Purkinje cell (primary cell): ENCODE results near the gene LY6G6D. TPM values are rescaled to one million over a fixed set of nuclear protein-coding genes. Genes with fewer than 3 reads are reported as not detected.

Experiments used
- polyA plus RNA-seq: library from polyadenylated mRNA; unstranded; fragments of >200 nt; fragmentation: Nextera tagmentation; gene quantifications from 2 replicates; pipeline ENCODE4 v1.2.1, GENCODE V29; 2014

Gene LY6G6D, protein sequence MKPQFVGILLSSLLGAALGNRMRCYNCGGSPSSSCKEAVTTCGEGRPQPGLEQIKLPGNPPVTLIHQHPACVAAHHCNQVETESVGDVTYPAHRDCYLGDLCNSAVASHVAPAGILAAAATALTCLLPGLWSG
- not detected in 2 replicates for polyA plus RNA-seq

DNA sequence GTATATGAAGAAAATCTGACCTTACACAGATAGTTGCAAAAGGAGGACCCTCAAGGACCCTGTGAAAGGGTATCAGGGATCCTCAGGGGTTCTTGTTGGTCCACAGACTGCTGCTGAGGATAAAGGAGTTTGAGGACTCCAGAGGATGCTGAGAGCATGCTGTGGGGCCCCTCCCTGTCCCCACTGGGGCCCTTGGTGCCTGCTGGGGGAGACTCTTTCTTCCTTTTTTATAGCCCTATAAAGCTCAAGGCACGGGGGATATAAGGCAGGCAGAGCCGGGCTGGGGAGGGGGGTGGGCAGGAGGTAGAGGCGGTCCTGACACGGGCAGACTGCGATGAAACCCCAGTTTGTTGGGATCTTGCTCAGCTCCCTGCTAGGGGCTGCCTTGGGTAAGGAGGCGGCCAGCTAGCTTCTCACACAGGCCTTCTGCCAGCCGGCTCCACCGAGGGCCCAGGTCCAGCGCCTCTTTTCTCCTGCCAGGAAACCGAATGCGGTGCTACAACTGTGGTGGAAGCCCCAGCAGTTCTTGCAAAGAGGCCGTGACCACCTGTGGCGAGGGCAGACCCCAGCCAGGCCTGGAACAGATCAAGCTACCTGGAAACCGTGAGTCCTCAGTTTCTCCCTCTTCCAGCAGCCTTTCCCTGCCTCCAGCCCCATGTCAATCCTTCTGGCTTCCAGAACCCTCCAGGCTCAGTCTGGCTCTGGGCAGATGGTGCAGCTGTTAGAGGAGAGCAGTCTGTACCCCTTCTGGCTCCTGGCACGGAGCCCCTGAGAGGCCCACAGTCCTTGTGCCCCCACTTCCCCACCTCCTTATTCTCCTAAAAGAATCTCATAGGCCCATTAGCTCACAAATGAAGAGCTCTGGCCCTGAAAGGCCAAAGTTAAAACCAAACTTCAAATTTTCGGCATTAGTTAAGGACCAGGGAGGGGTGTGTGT is at the start of gene LY6G6D:
Gene LY6G6D (plus strand): TSS at position 327 of the 937 bp plus-strand sequence. CDS start 8 bp downstream, at position 335.

DNA sequence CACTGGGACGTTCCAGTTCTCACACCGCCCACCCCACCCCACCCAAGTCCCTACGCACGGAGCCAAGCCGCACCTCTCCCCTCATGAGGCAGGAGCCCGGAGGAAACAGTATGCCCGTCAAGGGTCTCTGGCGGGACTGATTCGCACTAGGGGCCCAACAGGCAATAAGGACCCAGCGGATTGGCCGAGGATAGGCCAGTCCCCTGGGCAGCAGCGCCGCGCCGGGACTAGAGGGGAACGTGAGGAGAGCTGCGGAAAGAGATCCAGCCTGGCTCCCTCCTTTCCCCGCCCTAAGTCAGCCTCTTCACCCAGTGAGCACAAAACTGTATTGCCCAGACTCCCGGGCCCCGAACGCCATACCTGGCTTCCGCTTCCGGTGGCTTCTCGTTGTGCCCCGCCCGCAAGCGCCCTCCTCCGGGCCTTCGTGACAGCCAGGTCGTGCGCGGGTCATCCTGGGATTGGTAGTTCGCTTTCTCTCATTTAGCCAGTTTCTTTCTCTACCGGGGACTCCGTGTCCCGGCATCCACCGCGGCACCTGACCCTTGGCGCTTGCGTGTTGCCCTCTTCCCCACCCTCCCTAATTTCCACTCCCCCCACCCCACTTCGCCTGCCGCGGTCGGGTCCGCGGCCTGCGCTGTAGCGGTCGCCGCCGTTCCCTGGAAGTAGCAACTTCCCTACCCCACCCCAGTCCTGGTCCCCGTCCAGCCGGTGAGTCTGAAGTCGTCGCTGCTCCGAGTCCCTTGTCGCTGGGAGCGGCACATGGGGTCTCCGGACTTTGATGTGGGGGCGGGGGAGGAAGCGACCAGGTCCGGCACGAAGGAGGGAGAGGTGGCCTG is 49.4 kb upstream of the LY6G6D start, which contains the start of gene CSNK2B:
Gene CSNK2B (plus strand): TSS at position 580 of the 836 bp plus-strand sequence. CDS start 752 bp downstream, outside the sequence.

DNA sequence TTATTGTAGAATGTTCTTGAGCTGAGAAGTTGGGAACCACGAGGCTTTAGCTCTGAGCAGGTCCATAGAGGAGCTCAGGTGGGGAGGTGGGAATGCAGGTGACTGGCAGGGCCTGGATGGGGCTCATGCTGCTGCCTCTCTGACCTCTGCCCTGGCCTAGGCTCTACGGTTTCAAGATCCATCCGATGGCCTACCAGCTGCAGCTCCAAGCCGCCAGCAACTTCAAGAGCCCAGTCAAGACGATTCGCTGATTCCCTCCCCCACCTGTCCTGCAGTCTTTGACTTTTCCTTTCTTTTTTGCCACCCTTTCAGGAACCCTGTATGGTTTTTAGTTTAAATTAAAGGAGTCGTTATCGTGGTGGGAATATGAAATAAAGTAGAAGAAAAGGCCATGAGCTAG is 45.5 kb upstream of the LY6G6D start, which contains the start of gene LY6G5B:
Gene LY6G5B (plus strand): TSS at position 301 of the 400 bp plus-strand sequence. CDS start 975 bp downstream, outside the sequence.

DNA sequence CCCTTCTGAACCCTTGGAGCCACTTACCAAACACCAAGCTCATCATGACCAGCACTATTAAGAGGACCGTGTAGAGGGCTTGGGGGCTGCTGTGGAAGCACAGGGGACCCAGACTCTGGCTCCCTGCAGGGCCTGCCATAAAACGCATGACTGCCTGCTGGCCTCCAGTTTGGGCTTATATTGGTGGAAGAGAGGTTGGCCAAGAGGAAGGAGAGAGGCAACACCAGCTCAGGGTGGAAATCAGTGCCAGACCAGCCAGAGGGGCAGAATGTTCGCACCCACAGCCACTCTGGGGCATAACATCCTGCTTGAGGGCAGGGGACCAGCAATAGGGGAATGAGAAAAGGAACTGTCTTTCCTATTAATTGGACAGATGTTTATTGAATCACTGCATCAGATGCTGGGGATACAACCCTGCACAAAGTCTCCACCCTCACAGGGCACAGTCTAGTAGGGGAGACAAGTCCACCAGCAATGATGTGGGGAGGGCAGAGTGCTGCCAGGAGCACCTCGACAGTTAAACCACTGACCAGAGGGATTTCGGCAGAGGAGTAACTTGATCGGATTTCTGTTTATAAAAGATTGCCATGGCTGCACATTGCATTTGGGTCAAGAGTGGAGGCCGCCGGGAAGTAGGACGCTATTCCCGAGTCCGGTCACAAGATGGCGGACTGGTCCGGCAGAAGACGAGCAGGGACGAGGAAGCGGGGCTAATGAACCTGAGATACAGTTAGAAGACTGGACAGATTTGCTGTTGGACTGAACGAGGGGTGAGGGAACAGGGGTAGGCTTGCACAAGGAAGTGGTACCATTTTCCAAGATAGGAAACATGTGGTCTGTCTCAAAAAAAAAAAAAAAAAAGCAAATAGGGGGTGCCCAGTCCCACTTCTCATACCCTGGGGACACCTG is 34.7 kb upstream of the LY6G6D start, which contains the start of gene LY6G5C:
Gene LY6G5C (minus strand): TSS at position 842 of the 909 bp plus-strand sequence. CDS start 694 bp downstream, at position 148.

DNA sequence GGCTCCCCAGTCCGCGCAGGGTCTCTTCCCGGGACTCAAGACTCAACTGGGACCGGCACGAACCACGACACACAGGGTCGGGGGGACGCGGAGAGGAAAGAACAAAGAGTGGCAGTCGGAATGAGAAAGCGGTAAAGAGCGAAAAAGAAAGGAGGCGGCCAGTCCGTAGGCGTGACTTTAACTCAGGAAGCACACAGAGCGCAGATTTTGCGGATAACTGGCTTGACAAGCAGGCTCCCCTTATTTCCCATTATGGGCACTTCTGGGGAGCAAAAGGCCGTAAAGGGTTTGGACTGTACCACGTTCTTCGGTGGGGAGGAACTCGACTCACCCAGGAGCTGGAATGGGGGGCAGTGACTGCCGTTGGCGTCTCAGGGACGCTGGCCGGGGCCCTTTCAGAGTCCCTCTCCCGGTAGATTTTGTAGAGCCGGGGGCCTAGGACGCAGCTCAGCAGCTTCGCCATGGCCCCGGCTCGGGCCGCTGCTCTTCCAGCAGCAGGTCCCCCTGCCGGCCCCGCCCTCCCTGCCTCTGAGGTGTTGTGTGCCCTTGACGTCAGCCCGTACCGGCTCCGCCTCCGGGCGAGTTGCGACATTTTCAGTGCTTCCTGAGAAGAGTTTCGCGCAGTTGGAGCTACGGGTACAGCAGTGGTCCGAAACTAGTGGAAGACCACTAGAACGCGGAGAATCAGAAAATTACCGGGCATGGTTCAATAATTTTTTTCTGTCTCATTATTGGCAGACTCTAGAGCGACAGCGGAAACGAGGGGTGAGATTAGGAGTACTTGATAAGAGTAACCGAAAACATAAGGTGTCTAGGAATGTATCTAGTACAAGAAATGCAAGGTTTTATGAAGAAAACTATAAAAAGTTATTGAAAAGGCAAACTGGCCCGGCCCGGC is 12.1 kb upstream of the LY6G6D start, which contains the start of gene ABHD16A:
Gene ABHD16A (minus strand): TSS at position 506 of the 898 bp plus-strand sequence. CDS start 43 bp downstream, at position 463.

DNA sequence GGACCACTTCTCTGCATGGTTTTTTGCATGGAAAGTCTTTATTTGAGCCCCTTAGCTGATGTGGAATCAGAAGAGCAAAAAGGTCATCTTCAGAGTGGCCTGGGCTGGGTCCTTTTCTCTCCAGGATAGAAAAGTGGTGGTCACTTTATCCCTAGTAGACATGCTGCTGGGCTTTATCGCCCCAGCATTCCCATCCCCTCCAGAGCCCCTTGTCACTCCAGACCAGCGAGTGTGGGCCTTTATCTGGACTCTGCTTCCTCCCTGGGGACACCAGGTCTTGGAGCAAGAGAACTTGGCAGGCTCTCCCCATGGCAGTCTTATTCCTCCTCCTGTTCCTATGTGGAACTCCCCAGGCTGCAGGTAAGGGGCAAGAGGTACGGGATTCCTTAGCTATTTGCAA is 8.5 kb upstream of the LY6G6D start, which contains the start of gene LY6G6F:
Gene LY6G6F (plus strand): TSS at position 268 of the 400 bp plus-strand sequence. CDS start 41 bp downstream, at position 309.

DNA sequence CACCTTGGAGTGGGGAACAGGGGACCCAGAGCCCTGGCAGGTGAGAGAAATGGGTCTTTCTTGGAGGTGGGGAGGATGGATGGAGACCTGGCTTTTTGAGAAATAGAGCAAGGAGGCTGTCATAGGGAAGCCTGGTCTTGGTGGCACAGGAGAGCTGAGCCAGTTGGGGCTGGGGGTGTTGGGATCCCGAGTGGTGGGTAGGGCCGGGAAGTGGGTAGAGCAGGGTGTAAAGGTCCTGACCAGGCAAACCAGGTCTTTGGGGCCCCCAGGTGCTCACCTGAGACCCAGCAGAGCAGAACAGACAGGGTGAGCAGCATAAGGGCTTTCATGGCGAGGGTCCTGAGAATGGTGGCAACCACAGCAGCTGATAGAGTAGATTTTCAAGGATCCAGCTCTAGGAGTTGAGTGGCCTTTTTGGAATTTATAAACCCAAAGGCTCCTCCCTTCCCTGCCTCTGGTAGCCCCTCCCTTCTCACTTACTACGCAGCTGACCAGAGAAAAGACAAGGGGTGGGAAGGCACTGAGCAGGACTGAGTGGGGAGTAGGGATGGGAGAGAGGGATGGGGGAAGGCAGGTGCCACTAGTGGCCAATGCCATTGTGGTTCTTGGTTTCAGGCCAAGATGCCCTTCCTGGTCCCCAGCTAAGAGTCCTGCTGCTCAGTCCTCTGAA is 6.3 kb downstream of the LY6G6D start, which contains the start of gene LY6G6C:
Gene LY6G6C (minus strand): TSS at position 396 of the 670 bp plus-strand sequence. CDS start 67 bp downstream, at position 329.

DNA sequence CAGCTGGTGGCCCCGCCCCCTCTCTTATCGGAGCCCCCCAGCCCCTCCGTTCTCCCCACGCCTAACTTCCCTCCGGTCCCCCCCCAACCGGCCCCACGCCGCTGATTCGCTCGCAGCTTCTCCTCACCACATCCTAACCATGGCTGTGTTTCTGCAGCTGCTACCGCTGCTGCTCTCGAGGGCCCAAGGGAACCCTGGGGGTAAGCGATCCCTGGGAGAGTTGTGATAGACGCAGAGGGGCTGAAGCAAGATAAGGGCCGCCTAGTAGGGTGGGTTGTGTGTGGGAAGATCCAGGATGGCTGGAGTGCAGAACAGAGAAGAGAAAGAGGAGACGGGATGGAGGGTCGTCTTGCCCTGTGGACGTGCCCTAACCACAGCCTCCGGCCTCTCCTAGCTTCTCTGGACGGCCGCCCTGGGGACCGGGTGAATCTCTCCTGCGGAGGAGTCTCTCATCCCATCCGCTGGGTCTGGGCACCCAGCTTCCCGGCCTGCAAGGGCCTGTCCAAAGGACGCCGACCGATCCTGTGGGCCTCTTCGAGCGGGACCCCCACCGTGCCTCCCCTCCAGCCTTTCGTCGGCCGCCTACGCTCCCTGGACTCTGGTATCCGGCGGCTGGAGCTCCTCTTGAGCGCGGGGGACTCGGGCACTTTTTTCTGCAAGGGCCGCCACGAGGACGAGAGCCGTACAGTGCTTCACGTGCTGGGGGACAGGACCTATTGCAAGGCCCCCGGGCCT is 8.3 kb downstream of the LY6G6D start, which contains the start of gene MPIG6B:
Gene MPIG6B (plus strand): TSS at position 129 of the 735 bp plus-strand sequence. CDS start 11 bp downstream, at position 140.

DNA sequence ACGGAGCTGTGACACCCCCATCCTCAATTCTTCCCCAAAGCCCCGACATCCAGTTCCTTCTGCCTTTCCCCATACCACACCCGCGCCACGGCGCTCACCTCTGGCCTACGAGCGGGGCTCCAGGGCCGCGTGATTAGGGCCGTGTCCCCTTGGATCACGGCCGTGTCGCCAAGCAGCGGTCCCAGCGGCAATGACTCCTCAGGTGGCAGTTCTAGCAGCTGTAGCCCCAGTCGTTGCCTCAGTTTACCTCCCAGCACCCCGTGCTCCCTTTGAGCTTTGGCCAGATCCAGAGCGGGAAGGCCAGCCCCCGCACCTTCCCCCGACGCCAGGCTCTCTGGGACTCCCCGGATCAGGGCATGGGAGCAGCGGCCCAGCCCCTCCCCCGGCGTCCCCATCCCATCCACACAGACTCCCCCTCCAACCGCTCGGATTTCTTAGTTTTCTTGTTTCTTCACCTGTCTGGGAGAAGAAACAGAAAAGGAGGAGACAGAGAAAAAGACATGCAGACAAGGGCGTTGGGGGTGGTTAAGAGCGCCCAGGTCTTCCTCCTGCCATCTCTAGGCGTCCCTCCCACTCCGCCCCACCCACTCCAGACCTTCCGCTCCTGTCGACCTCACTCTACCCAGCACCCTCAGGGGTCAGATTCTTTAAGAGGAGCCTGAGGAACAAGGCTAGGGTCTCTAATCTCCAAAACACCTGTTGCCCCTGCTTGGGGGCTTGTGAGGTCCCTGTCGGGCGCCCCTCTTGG is 13.8 kb downstream of the LY6G6D start, which contains the start of gene DDAH2:
Gene DDAH2 (minus strand): TSS at position 533 of the 748 bp plus-strand sequence. CDS start 138 bp downstream, at position 395.

DNA sequence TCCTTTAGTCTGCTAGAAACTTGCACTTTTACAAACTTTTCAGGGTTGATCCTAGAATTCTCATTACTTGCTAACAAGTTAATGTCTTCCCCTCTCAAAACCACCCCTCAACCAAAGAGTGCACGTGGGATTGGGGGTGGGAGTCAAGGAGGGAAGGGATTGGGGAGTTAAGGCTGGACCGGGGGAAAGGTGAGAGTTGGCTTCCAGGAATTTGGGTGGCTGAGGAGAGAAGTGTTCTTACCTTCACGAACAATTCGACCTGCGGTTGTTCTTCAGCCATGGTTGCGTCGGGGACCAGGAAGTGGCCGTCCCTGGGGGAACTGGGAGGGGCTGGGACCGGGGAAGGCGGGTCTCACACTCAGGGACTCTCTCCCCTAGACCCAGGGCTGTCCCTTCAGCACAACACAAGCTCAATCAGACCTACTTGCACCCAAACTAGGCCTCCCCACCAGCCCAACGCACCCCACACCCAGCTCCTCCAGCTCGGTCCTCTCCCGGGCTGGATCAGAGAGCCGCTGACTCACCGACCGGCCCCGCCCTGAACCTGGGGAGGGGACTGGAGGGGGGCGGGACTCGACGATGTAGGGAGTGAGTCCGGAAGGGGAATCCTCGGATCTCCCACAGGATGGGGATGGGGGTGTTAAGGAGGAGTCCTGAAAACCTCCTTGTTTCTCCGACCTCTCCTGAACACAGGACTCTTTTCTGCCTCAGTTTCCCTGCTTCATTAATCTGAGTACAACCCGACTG is 21.0 kb downstream of the LY6G6D start, which contains the start of gene CLIC1:
Gene CLIC1 (minus strand): TSS at position 510 of the 747 bp plus-strand sequence. CDS start 230 bp downstream, at position 280.

DNA sequence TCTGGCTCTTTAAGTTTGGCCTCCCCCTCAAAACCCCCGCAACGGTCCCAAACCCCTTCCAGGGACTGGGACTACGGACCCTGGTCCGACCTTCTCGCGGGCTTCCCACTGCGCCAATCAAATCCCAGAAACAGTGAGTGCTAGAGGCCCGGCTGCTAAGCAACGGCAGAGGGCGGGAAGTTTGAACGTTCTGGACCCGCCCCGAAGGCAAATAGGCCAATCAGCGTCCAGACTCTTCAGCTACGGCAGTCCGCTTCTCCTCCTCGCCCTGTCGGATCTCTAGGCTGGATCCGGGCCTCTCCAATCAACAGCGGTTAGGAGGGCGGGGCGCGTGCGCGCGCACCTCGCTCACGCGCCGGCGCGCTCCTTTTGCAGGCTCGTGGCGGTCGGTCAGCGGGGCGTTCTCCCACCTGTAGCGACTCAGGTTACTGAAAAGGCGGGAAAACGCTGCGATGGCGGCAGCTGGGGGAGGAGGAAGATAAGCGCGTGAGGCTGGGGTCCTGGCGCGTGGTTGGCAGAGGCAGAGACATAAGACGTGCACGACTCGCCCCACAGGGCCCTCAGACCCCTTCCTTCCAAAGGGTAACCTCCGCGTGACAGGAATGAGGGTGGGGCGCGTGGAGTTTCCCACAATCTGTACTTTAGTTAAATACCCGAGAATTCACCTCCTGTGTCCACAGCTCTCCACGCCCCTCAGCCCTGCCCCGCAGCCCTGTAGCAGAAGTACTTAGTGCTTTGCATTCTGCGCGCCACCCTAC is 24.7 kb downstream of the LY6G6D start, which contains the start of gene MSH5:
Gene MSH5 (plus strand): TSS at position 367 of the 758 bp plus-strand sequence. CDS start 462 bp downstream, outside the sequence.

DNA sequence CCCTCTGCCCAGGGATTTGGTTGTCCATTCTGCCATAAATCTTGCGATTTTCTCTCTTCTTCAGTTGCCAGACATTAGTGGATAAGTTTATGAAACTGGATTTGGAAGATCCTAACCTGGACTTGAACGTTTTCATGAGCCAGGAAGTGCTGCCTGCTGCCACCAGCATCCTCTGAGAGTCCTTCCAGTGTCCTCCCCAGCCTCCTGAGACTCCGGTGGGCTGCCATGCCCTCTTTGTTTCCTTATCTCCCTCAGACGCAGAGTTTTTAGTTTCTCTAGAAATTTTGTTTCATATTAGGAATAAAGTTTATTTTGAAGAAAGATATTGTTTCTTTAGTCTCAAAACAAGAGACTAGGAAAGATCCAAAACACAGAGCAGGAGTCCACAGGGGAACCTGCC is 47.2 kb downstream of the LY6G6D start, which contains the start of gene SAPCD1:
Gene SAPCD1 (plus strand): TSS at position 301 of the 400 bp plus-strand sequence. CDS start 399 bp downstream, outside the sequence.

